Measurements from ENCODE around the gene RPL11.

DNA sequence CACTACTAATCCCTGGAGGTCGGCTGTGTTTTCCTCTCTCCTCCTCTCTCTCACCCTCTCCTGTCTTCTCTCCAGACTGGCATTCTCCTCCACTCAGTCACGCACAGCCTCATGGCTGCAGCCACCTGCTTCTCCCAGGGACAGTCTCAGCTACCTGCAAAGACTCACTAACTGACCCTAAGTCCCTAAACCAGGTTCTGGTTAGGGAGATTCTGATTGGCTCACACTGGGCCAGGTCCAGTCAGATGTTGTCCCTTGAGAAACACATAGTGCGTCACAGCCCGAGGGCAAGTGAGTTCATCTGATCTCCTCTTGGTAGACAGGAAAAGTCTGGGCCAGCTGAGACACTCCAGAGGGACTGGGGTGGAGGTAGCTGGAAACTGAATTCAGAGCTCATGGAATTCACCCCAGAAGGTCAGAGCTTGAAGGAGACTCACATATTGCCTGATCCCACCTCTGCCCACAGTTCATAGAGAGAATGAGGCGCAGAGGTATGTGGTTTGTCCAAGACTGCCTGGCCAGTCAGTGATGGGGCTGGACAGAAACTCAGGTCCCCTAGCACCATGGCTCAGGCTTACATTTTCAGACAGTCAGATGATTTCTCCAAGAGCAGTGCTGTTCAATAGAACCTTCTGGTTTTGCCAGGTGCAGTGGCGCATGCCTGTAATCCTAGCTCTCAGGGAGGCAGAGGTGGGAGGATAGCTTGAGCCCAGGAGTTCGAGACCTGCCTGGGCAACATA lies 40.4 kb upstream of the RPL11 start:
- TF ChIP-seq, protein P1, sequence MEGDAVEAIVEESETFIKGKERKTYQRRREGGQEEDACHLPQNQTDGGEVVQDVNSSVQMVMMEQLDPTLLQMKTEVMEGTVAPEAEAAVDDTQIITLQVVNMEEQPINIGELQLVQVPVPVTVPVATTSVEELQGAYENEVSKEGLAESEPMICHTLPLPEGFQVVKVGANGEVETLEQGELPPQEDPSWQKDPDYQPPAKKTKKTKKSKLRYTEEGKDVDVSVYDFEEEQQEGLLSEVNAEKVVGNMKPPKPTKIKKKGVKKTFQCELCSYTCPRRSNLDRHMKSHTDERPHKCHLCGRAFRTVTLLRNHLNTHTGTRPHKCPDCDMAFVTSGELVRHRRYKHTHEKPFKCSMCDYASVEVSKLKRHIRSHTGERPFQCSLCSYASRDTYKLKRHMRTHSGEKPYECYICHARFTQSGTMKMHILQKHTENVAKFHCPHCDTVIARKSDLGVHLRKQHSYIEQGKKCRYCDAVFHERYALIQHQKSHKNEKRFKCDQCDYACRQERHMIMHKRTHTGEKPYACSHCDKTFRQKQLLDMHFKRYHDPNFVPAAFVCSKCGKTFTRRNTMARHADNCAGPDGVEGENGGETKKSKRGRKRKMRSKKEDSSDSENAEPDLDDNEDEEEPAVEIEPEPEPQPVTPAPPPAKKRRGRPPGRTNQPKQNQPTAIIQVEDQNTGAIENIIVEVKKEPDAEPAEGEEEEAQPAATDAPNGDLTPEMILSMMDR (IDR thresholded peaks at IDR 0.05; ENCODE audit: insufficient read depth, low read length): no peak
- TF ChIP-seq GABPA (IDR thresholded peaks at IDR 0.05; ENCODE audit: low read depth): no peak

All from HL-60 (cell line).